ENCODE data around the gene QRICH2. TPM values are rescaled to one million over a fixed set of nuclear protein-coding genes. Genes with fewer than 3 reads are reported as not detected.
"Not testable (repeated sequence)": the region's sequence is repeated elsewhere in the genome, so short reads cannot be mapped to it uniquely, and the experiment has no call there.

Gene QRICH2
- total RNA-seq, 1 donor from 2014 or later: 2.1 TPM

DNA sequence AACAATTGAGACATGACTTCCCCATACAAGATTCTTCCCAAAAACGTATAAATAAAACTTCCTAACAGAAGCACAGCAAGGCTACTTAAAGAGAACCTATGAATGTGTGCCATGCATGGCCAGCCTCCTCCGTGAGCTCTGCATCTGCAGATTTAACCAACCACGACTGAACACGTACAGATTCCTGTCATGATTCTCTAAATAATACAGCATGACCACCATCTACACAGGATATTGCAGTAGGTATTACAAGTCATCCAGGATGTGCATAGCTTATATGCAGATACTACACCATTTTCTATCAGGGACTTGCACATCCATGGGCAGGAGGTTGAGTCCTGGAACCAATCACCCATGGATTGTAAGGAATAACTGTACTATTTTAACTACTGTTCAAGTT lies 1.4 kb upstream of the QRICH2 start:
- Histone ChIP-seq H3K36me3 (ENCODE audit: control insufficient read depth, insufficient read depth, low read length) (peaks cover 7% of the 10 kb centered on the region), H3K4me3 (ENCODE audit: low read depth, low read length) (no peak overlapping the region), H3K27me3 (ENCODE audit: control insufficient read depth, insufficient read depth, low read length) (no peaks in the 10 kb centered on the region)
- FAIRE-seq (no peak), DNase-seq (ENCODE audit: low read depth) (no peak)
- TF ChIP-seq, protein P1, sequence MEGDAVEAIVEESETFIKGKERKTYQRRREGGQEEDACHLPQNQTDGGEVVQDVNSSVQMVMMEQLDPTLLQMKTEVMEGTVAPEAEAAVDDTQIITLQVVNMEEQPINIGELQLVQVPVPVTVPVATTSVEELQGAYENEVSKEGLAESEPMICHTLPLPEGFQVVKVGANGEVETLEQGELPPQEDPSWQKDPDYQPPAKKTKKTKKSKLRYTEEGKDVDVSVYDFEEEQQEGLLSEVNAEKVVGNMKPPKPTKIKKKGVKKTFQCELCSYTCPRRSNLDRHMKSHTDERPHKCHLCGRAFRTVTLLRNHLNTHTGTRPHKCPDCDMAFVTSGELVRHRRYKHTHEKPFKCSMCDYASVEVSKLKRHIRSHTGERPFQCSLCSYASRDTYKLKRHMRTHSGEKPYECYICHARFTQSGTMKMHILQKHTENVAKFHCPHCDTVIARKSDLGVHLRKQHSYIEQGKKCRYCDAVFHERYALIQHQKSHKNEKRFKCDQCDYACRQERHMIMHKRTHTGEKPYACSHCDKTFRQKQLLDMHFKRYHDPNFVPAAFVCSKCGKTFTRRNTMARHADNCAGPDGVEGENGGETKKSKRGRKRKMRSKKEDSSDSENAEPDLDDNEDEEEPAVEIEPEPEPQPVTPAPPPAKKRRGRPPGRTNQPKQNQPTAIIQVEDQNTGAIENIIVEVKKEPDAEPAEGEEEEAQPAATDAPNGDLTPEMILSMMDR (IDR thresholded peaks at IDR 0.05; ENCODE audit: insufficient read depth, low read length, severe bottlenecking): no peak

DNA sequence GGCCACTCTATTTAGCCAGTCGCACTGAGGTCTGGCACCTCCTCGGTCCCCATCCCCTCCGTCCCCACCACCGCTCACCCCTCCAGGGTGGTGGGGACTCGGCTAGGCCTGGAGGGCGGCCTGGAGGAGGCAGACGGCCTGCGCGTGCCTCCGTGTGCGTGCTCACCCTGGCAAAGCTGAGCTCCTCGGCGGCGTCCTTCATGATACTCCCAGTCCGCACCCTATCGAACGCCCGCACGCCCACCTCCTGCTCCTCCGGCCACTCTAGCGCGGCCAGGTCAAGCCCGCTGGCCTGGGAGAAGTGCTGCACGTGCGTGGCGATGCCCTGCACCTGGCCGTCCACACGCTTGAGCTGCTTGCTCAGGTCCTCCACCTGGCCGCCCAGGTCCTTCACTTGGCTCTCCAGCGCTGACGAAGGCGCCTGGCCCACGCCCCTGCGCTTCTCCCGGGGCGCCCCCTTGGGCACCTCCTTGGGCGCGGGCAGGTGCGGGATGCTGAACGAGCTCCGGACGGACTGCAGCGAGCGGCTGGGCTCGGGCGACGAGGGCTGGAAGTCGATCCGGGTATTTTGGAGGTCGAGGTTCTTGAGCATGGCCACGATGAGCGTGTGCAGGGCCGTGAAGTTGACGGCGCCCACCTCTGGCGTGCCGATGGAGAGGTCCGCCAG lies 644 bp downstream of the QRICH2 start:
- Histone ChIP-seq H3K4me3 (ENCODE audit: low read depth, low read length) (no peak overlapping the region), H3K36me3 (ENCODE audit: control insufficient read depth, insufficient read depth, low read length) (peaks cover 2% of the 10 kb centered on the region), H3K27me3 (ENCODE audit: control insufficient read depth, insufficient read depth, low read length) (no peaks in the 10 kb centered on the region)
- DNase-seq (ENCODE audit: low read depth) (no peak), FAIRE-seq (no peak)
- TF ChIP-seq, protein P1 (IDR thresholded peaks at IDR 0.05; ENCODE audit: insufficient read depth, low read length, severe bottlenecking): no peak

DNA sequence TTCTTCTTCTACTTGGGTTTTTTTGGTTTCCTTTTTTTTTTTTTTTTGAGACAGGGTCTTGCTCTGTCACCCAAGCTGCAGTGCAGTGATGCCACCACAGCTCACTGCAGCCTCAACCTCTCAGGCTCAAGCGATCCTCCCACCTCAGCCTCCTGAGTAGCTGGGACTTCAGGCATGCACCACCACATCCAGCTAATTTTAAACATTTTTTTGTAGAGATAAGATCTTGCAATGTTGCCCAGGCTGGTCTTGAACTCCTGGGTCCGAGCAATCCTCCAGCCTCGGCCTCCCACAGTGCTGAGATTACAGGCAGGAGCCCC lies 3.0 kb downstream of the QRICH2 start:
- FAIRE-seq; H3K27me3 ChIP-seq (ENCODE audit: control insufficient read depth, insufficient read depth, low read length); H3K4me3 ChIP-seq (ENCODE audit: low read depth, low read length); H3K36me3 ChIP-seq (ENCODE audit: control insufficient read depth, insufficient read depth, low read length); DNase-seq (ENCODE audit: low read depth): not testable (repeated sequence)

DNA sequence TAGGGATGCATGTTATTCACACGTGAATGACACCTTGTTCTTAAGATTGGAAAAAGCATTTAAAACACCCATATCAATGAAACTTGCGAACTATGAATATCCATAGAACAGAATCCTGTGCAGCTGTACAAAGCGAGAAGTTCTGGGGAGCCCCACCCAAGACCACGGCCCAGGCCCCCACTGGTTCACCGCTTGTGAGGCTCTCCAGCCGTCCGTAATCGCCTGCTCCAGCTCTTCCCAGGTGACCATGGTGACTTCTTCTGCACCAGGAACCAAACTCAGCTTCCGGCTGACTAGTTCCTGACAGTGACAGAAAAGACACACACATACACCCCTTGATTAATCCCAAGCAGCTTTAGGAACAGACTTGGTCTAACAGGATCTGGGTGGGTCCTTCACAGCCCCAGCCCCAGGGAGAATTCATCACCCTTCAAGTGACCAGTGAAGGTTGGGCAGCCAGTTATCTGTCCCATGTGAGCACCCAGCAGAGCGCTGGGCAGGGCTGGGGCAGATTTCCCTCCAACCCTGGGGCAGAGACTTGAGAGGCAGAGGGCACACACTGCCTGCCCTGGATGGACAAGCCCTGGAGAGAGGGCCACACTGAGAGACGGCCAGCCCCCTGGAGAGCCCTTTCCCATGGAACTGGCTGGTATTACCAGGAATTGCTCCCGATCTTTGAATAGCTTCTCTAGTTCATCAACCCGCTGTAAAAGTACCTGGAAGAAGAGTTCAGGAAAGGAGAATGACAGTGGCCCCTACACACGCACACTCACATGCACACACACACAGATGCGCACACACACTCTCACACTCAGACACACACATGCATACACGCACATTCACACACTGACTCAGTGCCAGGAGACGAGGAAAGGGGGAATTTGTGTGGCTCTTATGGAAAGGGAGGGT lies 3.6 kb downstream of the QRICH2 start:
- Histone ChIP-seq H3K36me3 (ENCODE audit: control insufficient read depth, insufficient read depth, low read length) (no peaks in the 10 kb centered on the region), H3K27me3 (ENCODE audit: control insufficient read depth, insufficient read depth, low read length) (no peaks in the 10 kb centered on the region), H3K4me3 (ENCODE audit: low read depth, low read length) (no peak overlapping the region)
- DNase-seq (ENCODE audit: low read depth) (no peak), FAIRE-seq (no peak)
- TF ChIP-seq, protein P1 (IDR thresholded peaks at IDR 0.05; ENCODE audit: insufficient read depth, low read length, severe bottlenecking): no peak

DNA sequence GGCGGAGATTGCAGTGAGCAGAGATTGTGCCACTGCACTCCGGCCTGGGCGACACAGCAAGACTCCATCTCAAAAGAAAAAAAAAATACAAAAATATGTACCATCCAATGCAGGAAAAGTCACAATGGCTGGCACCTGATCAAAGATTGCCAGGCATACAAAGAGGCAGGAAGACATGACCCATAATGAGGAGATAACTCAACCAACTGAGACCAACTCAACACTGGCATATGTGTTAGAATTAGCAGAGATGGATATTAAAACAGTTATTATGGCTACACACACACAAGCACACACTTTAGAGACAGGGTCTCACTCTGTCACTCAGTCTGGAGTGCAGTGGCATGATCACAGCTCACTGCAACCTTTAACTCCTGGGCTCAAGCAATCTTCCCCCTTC lies 10.6 kb downstream of the QRICH2 start:
- Histone ChIP-seq H3K27me3 (ENCODE audit: control insufficient read depth, insufficient read depth, low read length) (no peaks in the 10 kb centered on the region), H3K4me3 (ENCODE audit: low read depth, low read length) (no peak overlapping the region), H3K36me3 (ENCODE audit: control insufficient read depth, insufficient read depth, low read length) (no peaks in the 10 kb centered on the region)
- TF ChIP-seq, protein P1 (IDR thresholded peaks at IDR 0.05; ENCODE audit: insufficient read depth, low read length, severe bottlenecking): no peak
- FAIRE-seq: no peak
- DNase-seq (ENCODE audit: low read depth): no peak

DNA sequence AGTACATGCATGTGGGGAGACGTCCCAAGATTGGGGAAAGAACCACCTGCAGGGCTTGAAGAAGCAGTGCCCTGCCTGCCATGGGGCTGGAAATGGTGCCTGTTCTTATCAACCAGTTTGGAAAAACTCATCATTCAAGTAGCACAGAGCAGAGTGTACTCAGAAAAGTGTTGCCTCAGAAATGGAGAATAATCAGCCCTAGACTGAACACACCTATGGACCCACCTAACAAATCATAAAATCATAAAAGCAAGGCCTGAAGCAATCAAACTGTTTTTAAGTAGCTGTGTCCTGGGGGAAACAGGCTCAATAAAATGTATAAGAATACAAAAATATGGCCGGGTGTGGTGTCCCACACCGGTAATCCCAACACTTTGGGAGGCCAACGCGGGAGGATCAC lies 11.2 kb downstream of the QRICH2 start:
- DNase-seq (ENCODE audit: low read depth): no peak
- H3K27me3 ChIP-seq (ENCODE audit: control insufficient read depth, insufficient read depth, low read length): no peaks in the 10 kb centered on the region
- TF ChIP-seq, protein P1 (IDR thresholded peaks at IDR 0.05; ENCODE audit: insufficient read depth, low read length, severe bottlenecking): no peak
- FAIRE-seq: no peak
- H3K36me3 ChIP-seq (ENCODE audit: control insufficient read depth, insufficient read depth, low read length): no peaks in the 10 kb centered on the region
- H3K4me3 ChIP-seq (ENCODE audit: low read depth, low read length): no peak overlapping the region
